H1 (cell line): ENCODE results near the gene EPB41L2. TPM values are rescaled to one million over a fixed set of nuclear protein-coding genes. Genes with fewer than 3 reads are reported as not detected.

Source experiments
- CBX8 ChIP-seq: fragments of 300-800, 300-1000 bp; sonication (generic); IDR thresholded peaks from 2 replicates; pipeline ENCODE4 v1.7.1; 2016; ENCODE audit warnings: low read depth, low read length, borderline replicate concordance
- CREB1 ChIP-seq: IDR thresholded peaks from 2 replicates; pipeline ENCODE4 v1.6.1; 2012; ENCODE audit warnings: inconsistent platforms
- GABPA ChIP-seq: IDR thresholded peaks from 2 replicates; pipeline ENCODE4 v1.6.1; 2011; ENCODE audit warnings: mild to moderate bottlenecking, low read length, moderate library complexity, borderline replicate concordance; ENCODE audit not compliant: insufficient read depth
- HDAC6 ChIP-seq: IDR thresholded peaks from one replicate; pipeline ENCODE4 v1.7.1; 2012; ENCODE audit warnings: low read depth, mild to moderate bottlenecking, inconsistent platforms, low read length, moderate library complexity
- KDM1A ChIP-seq: fragments of 200-600, 300-600 bp; sonication (generic); IDR thresholded peaks from 2 replicates; pipeline ENCODE4 v1.7.1; 2016; ENCODE audit warnings: mild to moderate bottlenecking, low read length, borderline replicate concordance
- RBBP5 ChIP-seq: IDR thresholded peaks from 2 replicates; pipeline ENCODE4 v1.7.1; 2012; ENCODE audit warnings: low read depth, mild to moderate bottlenecking, inconsistent platforms, low read length, moderate library complexity, borderline replicate concordance
- RXRA ChIP-seq: IDR thresholded peaks from 2 replicates; pipeline ENCODE4 v1.6.1; 2011; ENCODE audit warnings: low read depth, mild to moderate bottlenecking, low read length, moderate library complexity; ENCODE audit not compliant: insufficient read depth
- polyA plus RNA-seq, 7 experiments: library from polyadenylated mRNA; depleted of rRNA in 3 of 7; stranded (reverse) in 5 of 7; unstranded in 2 of 7; fragments of >200 nt in 5 of 7; fragments of 200-250 nt in 2 of 7; gene quantifications; 1 replicate in 5 of 7; 2 replicates in 1 of 7; 4 replicates in 1 of 7; pipeline versions ENCODE4 v1.2.1 to v1.2.3, GENCODE V29; 2011 to 2013; ENCODE audit warnings: missing spikeins in 2 of 7, mixed read lengths in 2 of 7
- total RNA-seq: library from RNA; stranded (reverse); fragmentation: NEBNext Ultra II Directional; extraction: Animal tissue kit (Norgen Biotek cat#: 25700); gene quantifications from 2 replicates; pipeline ENCODE4 v1.2.1, GENCODE V29; 2021
- TF ChIP-seq, protein P1 (sequence below): IDR thresholded peaks from 2 replicates; pipeline ENCODE4 v1.6.1; 2012; ENCODE audit warnings: inconsistent platforms

EPB41L2 gene
- total and polyA plus RNA-seq, 2 of the 8 experiments (the other 6 are each of a cell fraction or from before 2014, with no cell fraction given): 22.5 to 123 TPM

DNA sequence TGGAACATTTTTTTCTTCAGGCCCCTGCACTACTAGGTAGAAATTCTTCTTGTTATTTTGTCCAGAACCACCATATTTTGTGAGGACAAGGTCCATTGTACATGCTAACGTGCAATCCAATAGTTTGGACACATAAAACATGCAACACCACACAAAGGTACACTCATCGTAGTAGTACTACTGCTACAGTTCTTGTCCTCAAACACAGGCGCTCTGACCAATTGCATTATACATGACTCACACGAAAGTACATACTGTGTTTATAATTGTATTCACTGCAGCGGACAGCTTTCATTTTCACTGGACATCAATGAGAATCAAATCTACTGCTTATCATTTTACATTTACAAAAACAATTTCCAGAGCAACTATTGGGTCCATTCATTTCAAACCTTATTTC lies 251.1 kb downstream of the EPB41L2 start (continued):
- TF ChIP-seq KDM1A (no peak), CREB1 (no peak), CBX8 (no peak), RBBP5 (no peak), HDAC6 (no peak), GABPA (no peak), RXRA (no peak)
- TF ChIP-seq, protein P1, sequence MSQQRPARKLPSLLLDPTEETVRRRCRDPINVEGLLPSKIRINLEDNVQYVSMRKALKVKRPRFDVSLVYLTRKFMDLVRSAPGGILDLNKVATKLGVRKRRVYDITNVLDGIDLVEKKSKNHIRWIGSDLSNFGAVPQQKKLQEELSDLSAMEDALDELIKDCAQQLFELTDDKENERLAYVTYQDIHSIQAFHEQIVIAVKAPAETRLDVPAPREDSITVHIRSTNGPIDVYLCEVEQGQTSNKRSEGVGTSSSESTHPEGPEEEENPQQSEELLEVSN: no peak
